ENCODE results near the gene HOMER2. TPM values are rescaled to one million over a fixed set of nuclear protein-coding genes. Genes with fewer than 3 reads are reported as not detected.
A peak's percentile ranks its signal among the peaks of the same experiment; 100 is the strongest.
"Not testable (repeated sequence)": the region's sequence is repeated elsewhere in the genome, so short reads cannot be mapped to it uniquely, and the experiment has no call there.

The HOMER2 gene
- total and polyA plus RNA-seq, 2 donors: 1.2 to 8.9 TPM

DNA sequence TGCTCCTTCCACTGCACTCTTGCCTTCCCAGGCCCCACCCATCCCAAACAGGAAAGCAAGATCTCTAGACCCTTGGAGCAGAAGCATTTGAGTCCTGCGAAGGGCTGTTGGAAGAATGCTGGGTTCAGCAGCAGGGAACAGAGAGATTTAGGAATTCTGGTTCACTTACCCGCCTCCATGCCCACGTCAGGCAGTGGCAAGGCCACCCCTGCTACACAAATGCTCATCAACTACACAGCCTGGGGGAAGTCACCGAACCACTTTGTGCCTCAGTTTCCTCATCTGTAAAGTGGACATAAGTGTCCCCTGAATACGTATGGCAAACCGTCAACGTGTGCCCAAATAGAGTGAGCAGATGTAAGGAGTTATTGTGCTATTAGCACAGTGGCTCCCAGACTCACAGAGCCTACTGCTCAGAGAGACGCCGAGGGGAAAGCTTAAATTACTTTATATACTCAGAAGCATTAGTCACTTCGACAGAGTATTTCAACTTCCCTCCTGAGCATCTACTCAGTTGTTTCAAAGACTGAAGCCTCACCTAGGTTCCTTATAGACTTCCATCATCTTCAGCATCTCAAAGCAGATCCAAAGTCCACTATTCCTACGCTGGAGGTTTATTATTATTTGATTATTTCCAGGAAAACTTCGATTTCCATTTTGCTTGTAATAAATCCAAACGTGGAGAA, 905 bp downstream of the HOMER2 start:
- DNase-seq (ENCODE audit: extremely low spot score): no peak
- WGBS: 55% methylated on average over 13 of the region's 13 CpGs
- peak overlapping the region; percentile 62 for H3K4me3 ChIP-seq (ENCODE audit: low read depth, low read length)
- H3K36me3 ChIP-seq (ENCODE audit: insufficient read depth): no peaks in the 10 kb centered on the region
- H3K27ac ChIP-seq (ENCODE audit: low read depth): no peak overlapping the region
- no peaks in the 10 kb centered on the region for H3K4me1 ChIP-seq (ENCODE audit: insufficient read depth)

DNA sequence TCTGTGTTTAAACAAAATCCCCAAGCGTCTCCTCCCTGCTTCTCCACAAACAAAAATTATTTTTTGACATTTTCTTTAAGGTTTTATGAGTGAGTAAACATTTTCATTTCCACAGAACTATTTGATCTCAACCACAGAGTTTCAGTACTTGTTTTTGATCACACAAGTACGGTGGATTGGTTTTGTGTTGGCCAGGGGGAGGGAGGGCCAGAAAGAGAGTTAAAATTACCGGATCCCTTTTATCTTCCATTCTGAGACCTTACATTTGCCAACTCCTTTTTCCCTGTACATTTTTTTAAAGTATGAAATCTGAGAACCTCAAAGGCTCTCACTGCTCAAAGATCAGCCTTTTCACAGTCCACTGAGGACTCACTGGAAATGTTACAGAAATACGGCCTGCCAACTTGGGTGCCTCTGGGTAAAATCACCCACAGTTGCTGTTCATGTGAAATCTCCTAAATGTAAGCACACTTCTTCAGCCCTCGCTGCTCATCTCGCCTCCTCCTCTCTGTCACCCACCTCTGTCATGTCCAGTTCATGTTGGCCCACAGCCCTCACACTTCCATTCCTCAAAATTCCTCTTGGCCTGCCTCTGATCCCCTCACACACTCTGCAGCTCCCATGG, 1.7 kb downstream of the HOMER2 start:
- Histone ChIP-seq H3K4me1 (ENCODE audit: insufficient read depth) (no peaks in the 10 kb centered on the region), H3K4me3 (ENCODE audit: low read depth, low read length) (no peak overlapping the region), H3K27ac (ENCODE audit: low read depth) (no peak overlapping the region), H3K36me3 (ENCODE audit: insufficient read depth) (no peaks in the 10 kb centered on the region)
- WGBS: 50% methylated on average over 6 of the region's 6 CpGs
- DNase-seq (ENCODE audit: extremely low spot score): no peak

DNA sequence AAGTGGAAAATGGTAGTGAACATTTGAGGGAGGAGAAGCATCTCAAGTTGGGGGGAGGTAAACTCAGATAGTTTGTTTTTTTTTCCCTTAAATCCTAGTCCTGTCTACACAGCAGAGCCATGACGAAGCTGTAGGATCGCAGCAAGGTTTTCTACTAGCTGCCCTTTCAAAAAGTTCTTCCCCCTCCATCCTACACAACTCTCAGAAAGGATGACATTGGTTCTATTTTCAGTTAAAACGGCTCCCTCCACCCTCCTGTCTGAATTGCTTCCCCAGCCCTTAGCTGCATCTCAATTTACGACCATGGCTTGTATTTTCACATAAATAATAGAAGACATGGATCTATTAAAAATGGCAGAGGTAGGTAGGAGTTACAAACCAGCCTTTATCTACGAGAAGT, 2.2 kb downstream of the HOMER2 start:
- H3K27ac ChIP-seq (ENCODE audit: low read depth): no peak overlapping the region

DNA sequence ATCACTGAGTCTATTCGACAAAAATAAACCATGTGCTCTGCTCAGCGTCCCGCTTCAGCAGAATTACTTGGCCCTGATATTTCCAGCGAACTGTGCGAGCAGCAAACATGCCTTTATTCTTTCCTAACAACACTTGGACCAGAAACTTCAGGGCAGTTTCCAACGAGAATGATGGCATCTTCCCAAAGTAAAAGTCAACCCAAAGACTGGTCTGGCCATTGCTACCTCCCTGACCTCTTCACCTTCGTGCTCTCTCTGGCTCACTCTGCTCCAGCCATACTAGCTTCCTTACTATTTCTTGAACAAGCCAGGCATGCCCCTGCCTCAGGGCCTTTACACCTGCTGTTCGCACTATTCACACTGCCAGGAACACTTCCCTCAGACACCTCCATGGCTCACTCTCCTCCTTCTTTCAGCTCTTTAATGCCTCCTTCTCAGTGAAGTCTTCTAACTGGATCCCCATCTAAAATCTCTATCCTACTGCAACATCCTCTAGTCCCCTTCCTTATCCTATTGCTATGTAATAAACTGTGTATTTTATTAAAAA, 6.3 kb downstream of the HOMER2 start:
- Histone ChIP-seq H3K4me3 (ENCODE audit: low read depth, low read length) (no peak overlapping the region), H3K4me1 (ENCODE audit: insufficient read depth) (no peaks in the 10 kb centered on the region), H3K27ac (ENCODE audit: low read depth) (no peak overlapping the region), H3K36me3 (ENCODE audit: insufficient read depth) (no peaks in the 10 kb centered on the region)
- no peak for DNase-seq (ENCODE audit: extremely low spot score)
- WGBS: 78% methylated on average over 8 of the region's 8 CpGs

More for the DNA sequence above, 2.2 kb downstream of the HOMER2 start:
- Histone ChIP-seq H3K36me3 (ENCODE audit: insufficient read depth) (no peaks in the 10 kb centered on the region), H3K4me3 (ENCODE audit: low read depth, low read length) (no peak overlapping the region), H3K4me1 (ENCODE audit: insufficient read depth) (no peaks in the 10 kb centered on the region)
- DNase-seq (ENCODE audit: extremely low spot score): no peak
- 60% methylated on average over 5 of the region's 5 CpGs for WGBS

DNA sequence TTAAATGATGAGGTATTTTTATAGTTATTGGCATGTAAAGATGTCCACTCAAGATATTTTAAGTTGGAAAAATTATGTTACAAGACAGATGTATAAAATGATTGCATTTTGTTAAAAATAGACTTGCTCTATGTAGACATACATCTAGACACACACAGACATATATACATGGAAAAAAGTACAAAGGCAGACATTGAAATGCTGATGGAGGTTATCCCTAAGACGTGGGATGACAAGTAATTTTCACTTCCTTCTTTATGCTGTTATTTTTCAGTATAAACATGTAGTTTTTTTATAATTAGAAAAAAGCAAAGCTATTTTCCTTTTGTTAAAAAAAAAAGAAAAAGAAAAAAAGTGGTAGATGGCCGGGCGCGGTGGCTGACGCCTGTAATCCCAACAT, 7.2 kb downstream of the HOMER2 start:
- H3K36me3 ChIP-seq (ENCODE audit: insufficient read depth): no peaks in the 10 kb centered on the region
- WGBS: 94% methylated on average over 5 of the region's 5 CpGs
- H3K4me1 ChIP-seq (ENCODE audit: insufficient read depth): no peaks in the 10 kb centered on the region
- H3K4me3 ChIP-seq (ENCODE audit: low read depth, low read length): no peak overlapping the region
- no peak for DNase-seq (ENCODE audit: extremely low spot score)
- H3K27ac ChIP-seq (ENCODE audit: low read depth): no peak overlapping the region

DNA sequence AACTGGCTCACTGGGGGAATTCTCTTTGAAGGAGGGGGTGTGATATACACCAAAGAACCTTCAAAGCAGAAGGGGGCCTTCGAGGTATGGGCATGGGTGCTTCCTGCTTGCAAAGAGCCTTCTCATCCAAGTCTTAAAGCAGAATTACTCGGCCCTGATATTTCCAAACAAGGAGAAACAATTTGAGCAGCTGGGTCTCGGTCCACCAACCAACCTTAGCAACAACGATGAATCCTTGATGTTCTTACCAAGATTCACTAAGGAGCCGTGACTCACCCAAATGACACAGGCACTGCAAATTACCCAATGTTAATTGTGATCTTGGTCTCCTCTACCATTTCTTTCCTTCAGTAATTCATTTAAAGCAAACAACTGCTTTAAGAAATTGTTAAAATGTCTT, 7.7 kb downstream of the HOMER2 start:
- H3K27ac ChIP-seq (ENCODE audit: low read depth): no peak overlapping the region
- DNase-seq (ENCODE audit: extremely low spot score): no peak
- H3K4me1 ChIP-seq (ENCODE audit: insufficient read depth): no peaks in the 10 kb centered on the region
- 66% methylated on average over 5 of the region's 5 CpGs for WGBS
- no peak overlapping the region for H3K4me3 ChIP-seq (ENCODE audit: low read depth, low read length)
- no peaks in the 10 kb centered on the region for H3K36me3 ChIP-seq (ENCODE audit: insufficient read depth)

DNA sequence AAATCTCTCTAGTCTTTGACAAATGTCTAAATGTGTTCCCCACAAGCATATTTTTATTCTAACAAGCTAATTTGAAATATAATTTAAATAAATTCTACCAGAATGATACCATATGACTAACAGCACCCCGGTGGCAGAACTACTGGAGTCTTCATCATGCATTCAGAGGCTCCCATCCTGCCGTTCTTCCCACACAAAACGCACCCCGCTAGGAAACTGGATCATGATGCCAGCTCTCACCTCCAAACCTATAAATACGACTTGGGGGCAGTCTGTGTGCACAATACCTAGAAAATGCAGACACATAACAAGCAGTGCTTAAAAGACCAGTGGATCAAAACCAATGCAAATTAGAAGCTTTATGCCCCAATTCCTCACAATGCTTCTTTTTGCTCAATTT, 8.5 kb downstream of the HOMER2 start:
- DNase-seq (ENCODE audit: extremely low spot score): no peak
- H3K4me1 ChIP-seq (ENCODE audit: insufficient read depth): no peaks in the 10 kb centered on the region
- H3K27ac ChIP-seq (ENCODE audit: low read depth): no peak overlapping the region
- WGBS: 82% methylated on average over 5 of the region's 5 CpGs
- H3K36me3 ChIP-seq (ENCODE audit: insufficient read depth): no peaks in the 10 kb centered on the region
- H3K4me3 ChIP-seq (ENCODE audit: low read depth, low read length): no peak overlapping the region

DNA sequence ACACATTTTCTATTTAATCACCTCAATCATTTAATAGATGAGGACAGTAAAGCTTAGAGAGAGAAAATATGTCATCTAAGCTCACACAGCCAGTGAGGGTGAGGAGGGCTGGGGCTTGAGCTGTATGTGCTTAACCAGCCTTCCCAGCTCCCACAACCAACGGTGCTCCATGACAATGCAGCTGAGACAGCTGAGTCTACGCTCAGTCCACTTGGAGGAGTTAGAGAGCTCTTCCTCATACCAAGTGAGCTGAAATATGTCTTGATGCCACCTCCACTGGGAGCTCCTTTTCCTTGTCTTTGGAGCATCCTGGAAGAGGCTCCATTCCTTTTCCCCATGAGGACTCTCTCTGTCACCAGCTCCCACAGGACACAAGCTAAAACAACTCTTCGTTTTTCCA, 9.3 kb downstream of the HOMER2 start:
- DNase-seq (ENCODE audit: extremely low spot score): no peak
- no peak overlapping the region for H3K27ac ChIP-seq (ENCODE audit: low read depth)
- no peaks in the 10 kb centered on the region for H3K4me1 ChIP-seq (ENCODE audit: insufficient read depth)
- no peaks in the 10 kb centered on the region for H3K36me3 ChIP-seq (ENCODE audit: insufficient read depth)
- no peak overlapping the region for H3K4me3 ChIP-seq (ENCODE audit: low read depth, low read length)
- 77% methylated on average over 3 of the region's 3 CpGs for WGBS

DNA sequence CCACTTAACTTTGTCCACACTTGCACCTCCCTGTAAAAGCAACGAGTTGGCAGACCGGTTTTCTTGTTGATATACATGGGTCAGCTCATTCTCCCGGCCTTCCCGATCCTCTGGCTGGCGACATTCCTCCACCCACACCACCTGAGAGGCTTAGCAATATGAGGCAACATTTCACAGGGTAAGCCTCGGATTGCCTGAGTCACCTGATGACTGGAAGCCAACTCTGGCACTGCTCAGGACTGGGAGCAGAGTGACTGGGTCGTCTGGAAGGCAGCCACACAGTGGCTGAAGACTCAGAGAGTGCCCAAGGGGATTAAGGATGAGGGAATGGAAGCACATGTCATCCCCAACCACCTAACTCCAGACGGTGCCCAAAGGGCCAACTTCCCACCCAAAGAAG, 9.8 kb downstream of the HOMER2 start:
- no peaks in the 10 kb centered on the region for H3K4me1 ChIP-seq (ENCODE audit: insufficient read depth)
- peak; percentile 35 for DNase-seq (ENCODE audit: extremely low spot score)
- no peak overlapping the region for H3K4me3 ChIP-seq (ENCODE audit: low read depth, low read length)
- H3K36me3 ChIP-seq (ENCODE audit: insufficient read depth): no peaks in the 10 kb centered on the region
- 69% methylated on average over 8 of the region's 8 CpGs for WGBS
- H3K27ac ChIP-seq (ENCODE audit: low read depth): no peak overlapping the region

DNA sequence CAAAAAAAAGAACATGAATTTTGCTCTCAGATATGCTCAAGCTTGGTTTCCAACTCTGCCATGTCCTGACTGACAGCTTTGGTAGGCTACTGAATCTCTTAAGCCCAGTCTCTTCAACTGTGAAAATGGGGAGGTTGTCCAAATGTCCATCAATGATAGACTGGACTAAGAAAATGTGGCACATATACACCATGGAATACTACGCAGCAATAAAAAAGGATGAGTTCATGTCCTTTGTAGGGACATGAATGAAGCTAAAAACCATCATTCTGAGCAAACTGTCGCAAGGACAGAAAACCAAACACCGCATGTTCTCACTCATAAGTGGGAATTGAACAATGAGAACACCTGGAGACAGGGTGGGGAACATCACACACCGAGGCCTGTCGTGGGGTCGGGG, 12.8 kb downstream of the HOMER2 start:
- not testable (repeated sequence) for DNase-seq (ENCODE audit: extremely low spot score); H3K27ac ChIP-seq (ENCODE audit: low read depth); H3K4me3 ChIP-seq (ENCODE audit: low read depth, low read length); H3K4me1 ChIP-seq (ENCODE audit: insufficient read depth); H3K36me3 ChIP-seq (ENCODE audit: insufficient read depth)
- 95% methylated on average over 6 of the region's 6 CpGs for WGBS

DNA sequence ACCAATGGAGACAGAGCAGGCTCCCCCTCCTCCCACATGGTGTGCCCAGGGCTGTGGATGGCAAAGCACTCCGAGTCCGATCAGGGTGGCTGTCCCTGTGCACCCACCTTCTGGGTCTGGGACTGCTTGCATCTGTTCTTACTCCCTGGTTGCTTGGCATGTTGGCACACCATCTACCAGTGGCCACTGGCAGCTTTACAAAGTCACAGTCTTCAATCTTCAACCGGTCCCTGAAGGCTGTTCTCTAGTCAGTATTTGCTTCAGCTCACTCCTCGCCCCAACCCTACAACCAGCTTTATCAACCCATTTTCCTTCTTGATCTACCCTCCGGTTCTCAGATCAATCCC, 14.8 kb downstream of the HOMER2 start:
- WGBS: 89% methylated on average over 5 of the region's 5 CpGs
- no peak for DNase-seq (ENCODE audit: extremely low spot score)
- H3K4me1 ChIP-seq (ENCODE audit: insufficient read depth): no peaks in the 10 kb centered on the region
- H3K4me3 ChIP-seq (ENCODE audit: low read depth, low read length): no peak overlapping the region
- no peak overlapping the region for H3K27ac ChIP-seq (ENCODE audit: low read depth)
- no peaks in the 10 kb centered on the region for H3K36me3 ChIP-seq (ENCODE audit: insufficient read depth)

DNA sequence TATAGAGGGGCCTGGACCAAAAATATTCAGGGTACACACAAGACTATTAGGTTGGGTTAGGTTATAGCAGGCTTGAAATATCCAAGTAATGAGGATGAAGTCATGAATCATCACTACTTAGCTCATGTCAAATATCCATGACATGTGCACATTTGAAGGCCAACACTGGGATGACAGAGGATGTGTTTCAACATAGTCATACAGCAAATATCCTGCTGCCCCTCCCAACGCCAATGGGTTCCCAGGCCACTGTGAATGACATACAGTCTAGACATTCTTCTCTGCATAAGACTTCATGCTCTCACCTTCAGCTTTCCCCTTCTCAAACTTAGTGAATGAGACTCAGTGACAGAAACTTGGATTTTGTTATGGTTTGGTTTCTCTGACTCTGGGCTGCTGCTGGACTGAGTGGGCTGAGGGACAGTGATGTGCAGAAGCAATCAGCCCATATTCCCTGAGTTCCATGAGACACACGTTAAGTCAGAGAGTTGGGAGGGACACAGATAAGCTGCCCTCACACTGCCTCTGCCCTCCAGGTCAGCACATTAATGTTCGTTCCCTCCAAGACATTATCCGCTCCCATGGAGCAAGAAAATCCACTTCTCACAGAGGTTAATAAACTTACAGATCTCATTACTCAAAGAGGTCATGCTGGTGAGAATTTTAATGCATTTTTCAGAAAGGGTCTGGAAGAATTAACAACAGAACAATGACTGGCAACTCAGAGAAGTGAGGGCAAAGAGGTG, 15.4 kb downstream of the HOMER2 start:
- no peak for DNase-seq (ENCODE audit: extremely low spot score)
- no peaks in the 10 kb centered on the region for H3K36me3 ChIP-seq (ENCODE audit: insufficient read depth)
- no peak overlapping the region for H3K4me3 ChIP-seq (ENCODE audit: low read depth, low read length)
- WGBS: 67% methylated on average over 4 of the region's 4 CpGs
- H3K27ac ChIP-seq (ENCODE audit: low read depth): no peak overlapping the region
- no peaks in the 10 kb centered on the region for H3K4me1 ChIP-seq (ENCODE audit: insufficient read depth)

DNA sequence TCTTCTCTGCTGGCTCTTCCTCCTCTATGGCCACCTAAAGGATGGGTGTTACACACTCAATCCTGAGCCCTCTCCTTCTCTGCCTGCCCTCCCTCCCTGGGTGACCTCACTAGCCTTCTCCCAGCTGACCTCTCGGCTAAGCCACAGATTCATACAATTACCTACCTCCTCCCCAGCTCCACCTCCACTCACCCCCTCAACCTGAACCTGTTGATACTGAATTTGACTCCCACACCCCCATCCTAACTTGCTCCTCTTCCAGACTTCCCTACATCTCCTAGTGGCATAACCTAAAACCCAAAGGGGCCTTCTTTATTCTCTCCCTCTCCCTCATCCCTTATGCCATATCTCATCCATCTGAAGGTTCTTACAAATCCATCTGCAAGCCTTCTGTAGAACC, 17.1 kb downstream of the HOMER2 start:
- 47% methylated on average over 1 of the region's 1 CpG for WGBS
- H3K4me1 ChIP-seq (ENCODE audit: insufficient read depth): no peaks in the 10 kb centered on the region
- DNase-seq (ENCODE audit: extremely low spot score): no peak

More for the DNA sequence above, 17.1 kb downstream of the HOMER2 start:
- Histone ChIP-seq H3K4me3 (ENCODE audit: low read depth, low read length) (no peak overlapping the region), H3K27ac (ENCODE audit: low read depth) (no peak overlapping the region), H3K36me3 (ENCODE audit: insufficient read depth) (no peaks in the 10 kb centered on the region)
